HEK293 (cell line): ENCODE results near the gene CORT.

Source experiments
- ATF2 ChIP-seq: fragments of 450-650 bp; formaldehyde crosslinking; IDR thresholded peaks from 2 replicates; pipeline ENCODE4 v1.5.1; 2016; ENCODE audit warnings: missing biosample characterization, missing genetic modification characterization, low read depth
- CTCF ChIP-seq: fragments of 450-650 bp; formaldehyde crosslinking; IDR thresholded peaks from 2 replicates; pipeline ENCODE4 v1.5.1; 2016; ENCODE audit warnings: missing biosample characterization, missing genetic modification characterization
- IKZF3 ChIP-seq: fragments of 450-650 bp; IDR thresholded peaks from 2 replicates; pipeline ENCODE4 v1.5.0; 2018; ENCODE audit warnings: missing biosample characterization, mild to moderate bottlenecking, missing genetic modification characterization, moderate library complexity
- SALL2 ChIP-seq: fragments of 450-650 bp; formaldehyde crosslinking; IDR thresholded peaks from 2 replicates; pipeline ENCODE4 v1.5.0; 2017; ENCODE audit warnings: missing biosample characterization, mild to moderate bottlenecking, missing genetic modification characterization, borderline replicate concordance
- ZNF76 ChIP-seq: fragments of 450-650 bp; formaldehyde crosslinking; IDR thresholded peaks from 2 replicates; pipeline ENCODE4; 2016; ENCODE audit warnings: low read depth, missing biosample characterization, missing genetic modification characterization, borderline replicate concordance

DNA sequence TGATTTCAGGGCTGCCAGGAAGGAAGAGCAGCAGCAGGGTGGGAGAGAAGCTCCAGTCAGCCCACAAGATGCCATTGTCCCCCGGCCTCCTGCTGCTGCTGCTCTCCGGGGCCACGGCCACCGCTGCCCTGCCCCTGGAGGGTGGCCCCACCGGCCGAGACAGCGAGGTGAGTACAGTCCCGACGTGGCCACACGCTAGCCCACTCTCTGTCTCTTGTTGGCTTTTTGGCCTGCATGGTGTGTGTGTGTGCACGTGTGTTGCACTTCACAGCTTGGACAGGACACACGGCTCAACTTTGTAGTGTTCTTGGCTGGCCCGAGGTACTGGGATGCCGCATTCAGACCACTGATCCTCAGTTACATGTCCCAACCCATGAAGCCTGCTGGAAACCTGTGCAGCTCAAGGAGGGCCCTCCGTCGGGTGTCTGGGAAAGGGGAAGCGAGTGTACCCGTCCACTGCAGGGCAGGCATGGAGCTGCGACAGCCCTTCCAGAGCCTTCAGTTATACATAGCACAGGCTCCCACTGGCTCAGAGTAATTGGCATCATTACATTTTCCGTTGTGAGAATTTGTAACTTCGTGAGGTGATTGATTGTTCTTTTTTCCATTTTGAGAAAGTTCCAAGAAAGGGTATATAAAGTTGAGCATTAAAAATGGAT lies 454 bp downstream of the CORT start:
- TF ChIP-seq CTCF (no peak), IKZF3 (no peak), SALL2 (tag by site-specific recombination) (no peak), ATF2 (tag by site-specific recombination) (no peak), ZNF76 (tag by site-specific recombination) (no peak)
